Lung (tissue), 12 donors: ENCODE results near the gene DIS3L2. TPM values are rescaled to one million over a fixed set of nuclear protein-coding genes. Genes with fewer than 3 reads are reported as not detected.
"Not testable (repeated sequence)": the region's sequence is repeated elsewhere in the genome, so short reads cannot be mapped to it uniquely, and the experiment has no call there.

ENCODE experiments used
- ATAC-seq: fragments of 200-7000 bp; cut with Tn5 transposase; one replicate; pipeline ENCODE4 v1.9.1; 2020; ENCODE audit warnings: moderate number of reproducible peaks; ENCODE audit not compliant: insufficient read depth, low FRiP score
- DNase-seq, 3 donors: peaks; one replicate each; pipeline ENCODE4 v3.0.0-alpha.2; 2013 to 2017
- H3K27ac ChIP-seq, 2 donors: one replicate each; pipeline ENCODE4 v1.5.1; 2013; ENCODE audit warnings: mild to moderate bottlenecking in 2 of 2, moderate library complexity in 2 of 2, control low read depth in 1 of 2, inconsistent platforms in 1 of 2, low read depth in 1 of 2, low read length in 1 of 2
- H3K27me3 ChIP-seq, 3 donors: one replicate each; pipeline ENCODE4 v1.5.1; 2013; ENCODE audit warnings: low read length in 2 of 3; ENCODE audit not compliant: control insufficient read depth in 3 of 3, insufficient read depth in 3 of 3
- H3K36me3 ChIP-seq, 4 donors: one replicate each; pipeline ENCODE4 v1.5.1; 2013; ENCODE audit warnings: low read length in 4 of 4, mild to moderate bottlenecking in 1 of 4, moderate library complexity in 1 of 4; ENCODE audit not compliant: control insufficient read depth in 4 of 4, insufficient read depth in 4 of 4
- H3K4me1 ChIP-seq, 5 donors: one replicate each; pipeline ENCODE4 v1.5.1; 2013; ENCODE audit warnings: low read length in 5 of 5, mild to moderate bottlenecking in 2 of 5, moderate library complexity in 1 of 5; ENCODE audit not compliant: control insufficient read depth in 5 of 5, insufficient read depth in 5 of 5
- H3K4me3 ChIP-seq: one replicate; pipeline ENCODE4 v1.5.1; 2013; ENCODE audit warnings: mild to moderate bottlenecking, control low read depth, moderate library complexity
- H3K9ac ChIP-seq, 2 donors: one replicate each; pipeline ENCODE4 v1.5.1; 2013; ENCODE audit warnings: low read length in 2 of 2, control low read depth in 1 of 2; ENCODE audit not compliant: insufficient read depth in 1 of 2
- H3K9me3 ChIP-seq, 4 donors: one replicate each; pipeline ENCODE4 v1.5.1; 2013; ENCODE audit warnings: low read length in 3 of 4, mild to moderate bottlenecking in 1 of 4, moderate library complexity in 1 of 4; ENCODE audit not compliant: control insufficient read depth in 4 of 4, insufficient read depth in 3 of 4
- WGBS, 2 donors: extraction: QIAGEN DNeasy Blood & Tissue Kit; methylation state at CpG; one replicate each; pipeline ENCODE4 v1.1.7; 2013; 5-methylcytosine and 5-hydroxymethylcytosine counted together
- polyA plus RNA-seq, 2 donors: library from polyadenylated mRNA; stranded (reverse); fragments of 200-250 nt; gene quantifications; one replicate each; pipeline ENCODE4 v1.2.1, GENCODE V29; 2013
- total RNA-seq, 2 donors: library from RNA; depleted of rRNA in 1 of 2; stranded (reverse); fragments of >200 nt in 1 of 2; gene quantifications; one replicate each; pipeline ENCODE4 v1.2.1, GENCODE V29; 2014 to 2021
- TF ChIP-seq, protein P1 (sequence below): IDR thresholded peaks from 2 replicates; pipeline ENCODE4 v1.5.1; 2012; ENCODE audit warnings: mild to moderate bottlenecking; ENCODE audit errors: control extremely low read depth, extremely low read depth
- donor health status: control.
- donor health status: control.
- donor health status: Bipolar disorder and iron deficiency.
- donor health status: healthy.
- donor health status: DM: yes; HTN: yes; CAD: no.

DIS3L2 gene
- total and polyA plus RNA-seq, 4 donors, result 12.7 to 41.0 (median 31.1) TPM

DNA sequence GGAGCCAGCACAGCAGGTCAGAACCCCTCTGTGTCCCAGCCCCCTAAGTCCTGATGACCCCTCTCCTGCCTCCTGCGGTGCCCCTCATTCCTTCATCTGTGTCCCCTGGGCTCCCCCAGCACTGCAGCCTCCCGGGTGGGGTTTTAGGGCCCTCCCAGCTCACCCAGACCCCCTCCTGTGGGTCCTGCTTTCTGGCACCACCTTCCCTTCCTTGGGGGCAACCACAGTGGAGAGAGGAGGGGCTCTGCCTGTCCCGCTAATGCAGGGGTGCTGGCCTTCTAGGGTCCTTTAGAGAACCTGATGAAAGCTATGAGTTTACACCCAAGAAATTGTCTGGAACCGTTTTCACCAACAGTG lies 374.3 kb downstream of the DIS3L2 start:
- no peak overlapping the region for H3K27ac ChIP-seq
- H3K27me3 ChIP-seq, result no peaks in the 10 kb centered on the region
- no peak for ATAC-seq
- no peak for DNase-seq
- no peaks in the 10 kb centered on the region for H3K9me3 ChIP-seq
- H3K4me1 ChIP-seq, result peaks cover 0 to 4% (median 0%) of the 10 kb centered on the region in 5 donors
- H3K4me3 ChIP-seq, result no peak overlapping the region
- no peak overlapping the region for H3K9ac ChIP-seq
- TF ChIP-seq, protein P1, sequence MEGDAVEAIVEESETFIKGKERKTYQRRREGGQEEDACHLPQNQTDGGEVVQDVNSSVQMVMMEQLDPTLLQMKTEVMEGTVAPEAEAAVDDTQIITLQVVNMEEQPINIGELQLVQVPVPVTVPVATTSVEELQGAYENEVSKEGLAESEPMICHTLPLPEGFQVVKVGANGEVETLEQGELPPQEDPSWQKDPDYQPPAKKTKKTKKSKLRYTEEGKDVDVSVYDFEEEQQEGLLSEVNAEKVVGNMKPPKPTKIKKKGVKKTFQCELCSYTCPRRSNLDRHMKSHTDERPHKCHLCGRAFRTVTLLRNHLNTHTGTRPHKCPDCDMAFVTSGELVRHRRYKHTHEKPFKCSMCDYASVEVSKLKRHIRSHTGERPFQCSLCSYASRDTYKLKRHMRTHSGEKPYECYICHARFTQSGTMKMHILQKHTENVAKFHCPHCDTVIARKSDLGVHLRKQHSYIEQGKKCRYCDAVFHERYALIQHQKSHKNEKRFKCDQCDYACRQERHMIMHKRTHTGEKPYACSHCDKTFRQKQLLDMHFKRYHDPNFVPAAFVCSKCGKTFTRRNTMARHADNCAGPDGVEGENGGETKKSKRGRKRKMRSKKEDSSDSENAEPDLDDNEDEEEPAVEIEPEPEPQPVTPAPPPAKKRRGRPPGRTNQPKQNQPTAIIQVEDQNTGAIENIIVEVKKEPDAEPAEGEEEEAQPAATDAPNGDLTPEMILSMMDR, result no peak
- peaks cover 0 to 13% (median 2%) of the 10 kb centered on the region in 4 donors for H3K36me3 ChIP-seq
- WGBS, 2 donors, result 94 to 98% methylated on average over 4 of the region's 4 CpGs

DNA sequence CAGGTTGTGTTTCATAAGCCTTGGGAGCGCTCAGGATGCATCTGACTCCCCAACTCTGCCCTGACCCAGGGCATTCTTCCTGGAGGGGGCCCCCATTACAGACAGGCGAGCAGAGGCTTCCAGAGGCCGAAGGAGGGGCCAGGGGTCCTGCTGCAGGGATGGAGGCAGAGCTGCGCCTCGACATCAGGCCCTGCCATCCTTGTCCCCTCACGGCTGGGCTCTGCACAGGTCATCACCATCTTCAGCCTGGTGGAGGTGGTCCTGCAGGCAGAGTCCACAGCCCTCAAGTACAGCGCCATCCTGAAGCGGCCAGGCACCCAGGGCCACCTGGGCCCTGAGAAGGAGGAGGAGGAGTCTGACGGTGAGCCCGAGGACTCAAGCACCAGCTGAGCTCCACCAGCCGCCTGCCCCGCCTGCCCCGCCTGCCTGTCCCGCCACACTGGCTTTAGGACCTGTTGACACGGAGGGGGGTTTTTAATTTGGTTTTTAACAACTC lies 374.8 kb downstream of the DIS3L2 start:
- Histone ChIP-seq H3K4me3 (no peak overlapping the region), H3K4me1 (peaks cover 0 to under 1% (median 0%) of the 10 kb centered on the region in 5 donors), H3K9ac (no peak overlapping the region), H3K36me3 (peaks cover 0 to 13% (median 2%) of the 10 kb centered on the region in 4 donors), H3K9me3 (no peaks in the 10 kb centered on the region), H3K27ac (no peak overlapping the region), H3K27me3 (no peaks in the 10 kb centered on the region)
- TF ChIP-seq, protein P1, result no peak
- ATAC-seq, result no peak
- 94 to 96% methylated on average over 15 of the region's 15 CpGs for WGBS, 2 donors
- no peak for DNase-seq

DNA sequence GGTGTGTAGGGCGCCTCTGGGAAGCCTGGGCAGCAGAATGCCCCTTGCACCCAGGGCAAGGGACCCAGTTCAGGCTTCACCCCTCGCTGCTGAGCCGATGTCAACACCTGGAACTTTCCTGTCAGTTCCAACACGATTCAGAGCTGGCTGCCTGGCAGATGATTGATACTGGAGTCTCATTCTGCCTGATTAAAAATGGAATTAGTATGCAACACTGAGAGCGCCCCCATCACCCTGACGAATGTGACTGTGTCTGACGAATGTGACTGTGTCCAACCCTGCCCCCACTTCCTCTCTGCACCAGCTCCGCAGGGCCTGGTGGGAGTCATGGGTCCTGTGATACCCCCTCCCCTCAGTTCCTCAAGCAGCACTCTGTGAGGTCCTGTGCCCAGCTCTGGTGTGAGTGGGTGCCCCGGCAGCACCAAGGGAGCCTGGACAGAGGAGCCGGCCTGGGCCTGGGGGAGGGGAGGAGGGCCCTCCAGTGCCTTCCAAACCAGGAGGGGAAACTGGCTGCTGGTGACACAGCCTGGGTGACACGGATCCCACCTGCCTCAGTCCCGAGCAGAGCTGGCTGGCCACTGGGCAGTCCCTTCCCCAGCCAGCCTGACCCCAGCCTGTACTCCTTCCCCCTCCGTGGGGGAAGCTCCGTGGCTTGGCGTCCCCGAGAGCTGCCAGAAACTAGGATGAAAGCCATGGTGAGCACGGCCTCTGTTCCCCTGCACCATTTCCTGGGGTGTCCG lies 375.6 kb downstream of the DIS3L2 start:
- Histone ChIP-seq H3K4me3 (no peak overlapping the region), H3K4me1 (no peaks in the 10 kb centered on the region), H3K27me3 (no peaks in the 10 kb centered on the region), H3K9me3 (no peaks in the 10 kb centered on the region), H3K27ac (no peak overlapping the region), H3K36me3 (peaks cover 0 to 13% (median 2%) of the 10 kb centered on the region in 4 donors), H3K9ac (no peak overlapping the region)
- TF ChIP-seq, protein P1, result no peak
- no peak for DNase-seq
- WGBS, 2 donors, result 86 to 87% methylated on average over 17 to 18 of the region's 18 CpGs
- ATAC-seq, result no peak

DNA sequence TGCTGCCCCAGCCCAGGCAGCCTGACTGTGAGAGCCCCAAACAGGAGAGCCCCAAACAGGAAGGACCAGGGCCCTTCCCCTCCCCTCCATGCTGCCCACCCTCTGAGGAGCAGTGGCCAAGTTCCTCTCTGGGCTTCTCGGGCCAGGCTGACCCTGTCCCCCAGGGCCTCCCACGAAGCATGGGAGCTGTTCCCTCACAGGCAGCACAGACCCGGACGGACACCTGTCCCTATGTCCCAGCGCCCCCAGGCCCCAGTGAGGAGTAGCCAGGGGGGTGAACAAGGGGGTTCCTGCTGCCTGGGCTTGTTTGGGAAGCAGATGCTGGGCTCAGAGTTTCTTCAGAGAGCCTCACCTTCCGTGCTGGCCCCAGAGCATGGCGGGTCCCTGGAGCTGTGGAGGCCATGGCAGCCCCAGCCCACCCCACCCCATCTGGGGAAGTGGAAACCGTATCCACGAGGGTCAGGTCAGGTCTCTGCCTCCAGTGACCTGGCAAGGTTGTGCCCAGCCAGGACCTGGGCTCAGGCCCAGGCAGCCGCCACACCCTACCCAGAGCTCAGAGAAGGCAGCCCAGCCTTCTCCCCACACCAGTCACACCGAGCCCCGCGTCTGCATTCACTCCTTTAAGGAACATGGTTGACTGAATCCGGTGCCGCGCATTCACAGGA lies 376.7 kb downstream of the DIS3L2 start:
- H3K27ac ChIP-seq, H3K4me1 ChIP-seq, H3K9me3 ChIP-seq, DNase-seq, H3K9ac ChIP-seq, ATAC-seq, H3K27me3 ChIP-seq, H3K4me3 ChIP-seq: not testable (repeated sequence)
- peaks cover 0 to 13% (median 2%) of the 10 kb centered on the region in 4 donors for H3K36me3 ChIP-seq
- 86 to 100% methylated on average over 3 to 12 of the region's 16 CpGs for WGBS, 2 donors
